Stimulated activated CD4-positive, alpha-beta T cell treated with anti-CD3 and anti-CD28 coated beads, TNF-alpha, amount 100 ng/mL, for 1 hour (primary cell): Measurements from ENCODE around the gene DOCK2.
"Not testable (repeated sequence)": the region's sequence is repeated elsewhere in the genome, so short reads cannot be mapped to it uniquely, and the experiment has no call there.

Experiments
- DNase-seq, 3 donors: peaks; one replicate each; pipeline ENCODE4 v3.0.0-alpha.2; 2020; ENCODE audit warnings: low read depth in 3 of 3, low spot score in 1 of 3

DOCK2 gene

GRCh38 chr5:169933616-169934015 lies 296.5 kb downstream of the DOCK2 start:
- no peak for DNase-seq

- DNase-seq, result no peak
Measured at GRCh38 chr5:169934990-169935389, 297.9 kb downstream of the DOCK2 start.

- no peak for DNase-seq
Measured at GRCh38 chr5:169935762-169936161, 298.7 kb downstream of the DOCK2 start.

GRCh38 chr5:169938439-169938838 lies 301.4 kb downstream of the DOCK2 start:
- no peak for DNase-seq

GRCh38 chr5:169939731-169940130 lies 302.7 kb downstream of the DOCK2 start:
- DNase-seq, result no peak

GRCh38 chr5:169941542-169941941 lies 304.5 kb downstream of the DOCK2 start:
- no peak for DNase-seq

GRCh38 chr5:169942181-169942580 lies 305.1 kb downstream of the DOCK2 start:
- DNase-seq, result no peak

GRCh38 chr5:169943026-169943425 lies 306.0 kb downstream of the DOCK2 start:
- no peak for DNase-seq

- DNase-seq, result no peak
Measured at GRCh38 chr5:169944115-169944514, 307.0 kb downstream of the DOCK2 start.

GRCh38 chr5:169944922-169945680 lies 308.0 kb downstream of the DOCK2 start:
- no peak for DNase-seq

GRCh38 chr5:169945831-169946261 lies 308.8 kb downstream of the DOCK2 start:
- DNase-seq, result no peak

- no peak for DNase-seq
Measured at GRCh38 chr5:169946743-169947295, 309.7 kb downstream of the DOCK2 start.

GRCh38 chr5:169950333-169950732 lies 313.3 kb downstream of the DOCK2 start:
- DNase-seq, result no peak

- DNase-seq, result not testable (repeated sequence)
Measured at GRCh38 chr5:169953196-169953595, 316.1 kb downstream of the DOCK2 start.

GRCh38 chr5:169954786-169955185 lies 317.7 kb downstream of the DOCK2 start:
- no peak for DNase-seq

- no peak for DNase-seq
Measured at GRCh38 chr5:169956126-169956525, 319.1 kb downstream of the DOCK2 start.

- no peak for DNase-seq
Measured at GRCh38 chr5:169956756-169957155, 319.7 kb downstream of the DOCK2 start.

- no peak for DNase-seq
Measured at GRCh38 chr5:169958278-169958677, 321.2 kb downstream of the DOCK2 start.

GRCh38 chr5:169960659-169961058 lies 323.6 kb downstream of the DOCK2 start:
- no peak for DNase-seq

- no peak for DNase-seq
Measured at GRCh38 chr5:169964246-169964645, 327.2 kb downstream of the DOCK2 start.

GRCh38 chr5:169970339-169970738 lies 333.3 kb downstream of the DOCK2 start:
- no peak for DNase-seq

- DNase-seq, result no peak
Measured at GRCh38 chr5:169970911-169971765, 334.1 kb downstream of the DOCK2 start.
